Testis (tissue), 5 donors: ENCODE measurements around the gene CCDC154. TPM values are rescaled to one million over a fixed set of nuclear protein-coding genes. Genes with fewer than 3 reads are reported as not detected.

Experiments
- DNase-seq: peaks from one replicate; pipeline ENCODE4 v3.0.0-alpha.2; 2019
- H3K27ac ChIP-seq, 2 donors: fragments of 200-600 bp; sonication (generic); one replicate each; pipeline ENCODE4 v1.5.1; 2019
- H3K27me3 ChIP-seq: fragments of 200-600 bp; sonication (generic); one replicate; pipeline ENCODE4 v1.5.1; 2019
- H3K36me3 ChIP-seq: fragments of 200-600 bp; sonication (generic); one replicate; pipeline ENCODE4 v1.5.1; 2017; ENCODE audit warnings: low read depth; ENCODE audit errors: missing control alignments
- H3K4me1 ChIP-seq: fragments of 200-600 bp; sonication (generic); one replicate; pipeline ENCODE4 v1.5.1; 2019
- H3K4me3 ChIP-seq, 2 donors: fragments of 200-600 bp; sonication (generic); one replicate each; pipeline ENCODE4 v1.5.1; 2017 to 2019
- H3K9me3 ChIP-seq: fragments of 200-600 bp; sonication (generic); one replicate; pipeline ENCODE4 v1.5.1; 2017
- CTCF ChIP-seq, 3 experiments: fragments of 450-650 bp in 2 of 3; fragments of 200-600 bp in 1 of 3; sonication (generic) in 1 of 3; IDR thresholded peaks; one replicate each; pipeline ENCODE4 v1.5.1; 2016 to 2019; ENCODE audit warnings: antibody characterized with exemption in 3 of 3, mild to moderate bottlenecking in 2 of 3, moderate library complexity in 1 of 3
- POLR2A ChIP-seq: fragments of 450-650 bp; IDR thresholded peaks from one replicate; pipeline ENCODE4 v1.6.1; 2017; ENCODE audit warnings: antibody characterized with exemption, mild to moderate bottlenecking, moderate library complexity
- WGBS, 2 donors: methylation state at CpG; one replicate each; pipeline ENCODE4 v1.1.5; 2018; 5-methylcytosine and 5-hydroxymethylcytosine counted together
- intact Hi-C: fragments of 100-400 bp; cut with DNase I; formaldehyde crosslinking; loops from one replicate; pipeline ENCODE4 v1.15.1; 2023; ENCODE audit warnings: low total_unique reads
- long read RNA-seq, 2 donors: transcript quantifications; one replicate each; lab custom pipeline, GENCODE V29; 2026
- polyA plus RNA-seq: library from polyadenylated mRNA; stranded (reverse); fragments of 350-450 nt; fragmentation: Illumina TruSeq; extraction: RNeasy Lipid Tissue Mini Kit (QIAGEN cat#74804); gene quantifications from one replicate; pipeline ENCODE4 v1.2.3, GENCODE V29; 2014; ENCODE audit warnings: low read depth, low replicate concordance; ENCODE audit not compliant: insufficient read depth
- total RNA-seq, 2 donors: library from RNA; depleted of rRNA; stranded (reverse); fragments of >200 nt; gene quantifications; one replicate each; pipeline ENCODE4 v1.2.3, GENCODE V29; 2016

CCDC154 gene
- 10 to 100 TPM in 1 of 2 donors, 1 to 10 TPM in 1; 7.6 to 18.0 TPM for total RNA-seq
- polyA plus RNA-seq = 14.8 TPM
- long read RNA-seq, donor 1 = 0 reads
- long read RNA-seq, donor 2 = 0 reads

- 79 to 84% methylated on average over 5 to 27 of the region's 27 CpGs for WGBS, 2 donors
These were observed at the start of gene CCDC154 for GRCh38 chr16:1443980-1444729. CCDC154 (minus strand) TSS chr16:1444556; CDS start chr16:1444322, 234 bp downstream.

GRCh38 chr16:1493746-1494094 lies 49.4 kb upstream of the CCDC154 start:
- Histone ChIP-seq H3K27me3 (no peaks in the 10 kb centered on the region), H3K4me1 (peaks cover 15% of the 10 kb centered on the region), H3K4me3 (peak overlapping the region; percentile 69 to 91), H3K9me3 (no peaks in the 10 kb centered on the region), H3K27ac (peak overlapping the region; percentile 80 to 82), H3K36me3 (no peaks in the 10 kb centered on the region)
- no peak for TF ChIP-seq CTCF (IDR thresholded peaks at IDR 0.05)
- no peak for TF ChIP-seq POLR2A
- no peak for DNase-seq
- intact Hi-C loops = loop anchor here (5.0 kb wide), 1 partner anchor 119 kb away; the partner anchor contains the start of genes CRAMP1 and IFT140
- 0 to 1% methylated on average over 23 to 30 of the region's 30 CpGs for WGBS, 2 donors

More at GRCh38 chr16:1443980-1444729, at the start of gene CCDC154:
- DNase-seq = no peak
- no peak for TF ChIP-seq CTCF (IDR thresholded peaks at IDR 0.05)
- no peak for TF ChIP-seq POLR2A
- Histone ChIP-seq H3K27me3 (no peaks in the 10 kb centered on the region), H3K36me3 (no peaks in the 10 kb centered on the region), H3K4me1 (no peaks in the 10 kb centered on the region), H3K4me3 (no peak within 1 kb of the TSS), H3K9me3 (no peaks in the 10 kb centered on the region), H3K27ac (no peak within 1 kb of the TSS)
- intact Hi-C loops = no loop called here

GRCh38 chr16:1492923-1493745 lies 48.8 kb upstream of the CCDC154 start, which contains the start of gene TELO2:
TELO2 (plus strand) TSS chr16:1493360; CDS start chr16:1494282, 922 bp downstream.
- WGBS, 2 donors = 1 to 3% methylated on average over 25 to 47 of the region's 89 CpGs
- intact Hi-C loops = loop anchor here (5.0 kb wide), 1 partner anchor 119 kb away; the partner anchor contains the start of genes CRAMP1 and IFT140
- peak within 1 kb of the TSS; percentile 69 to 91 for H3K4me3 ChIP-seq
- H3K27ac ChIP-seq = peak within 1 kb of the TSS; percentile 80 to 82
- TF ChIP-seq CTCF (IDR thresholded peaks at IDR 0.05) (peak in 1 of 3 experiments; percentile 21), POLR2A (no peak)
- no peaks in the 10 kb centered on the region for H3K27me3 ChIP-seq
- H3K36me3 ChIP-seq = no peaks in the 10 kb centered on the region
- DNase-seq = peak; percentile 84
- peaks cover 15% of the 10 kb centered on the region for H3K4me1 ChIP-seq
- H3K9me3 ChIP-seq = no peaks in the 10 kb centered on the region

GRCh38 chr16:1492082-1492922 lies 47.9 kb upstream of the CCDC154 start:
- intact Hi-C loops = loop anchor here (5.0 kb wide), 1 partner anchor 120 kb away; the partner anchor contains the start of genes CRAMP1 and IFT140
- H3K4me1 ChIP-seq = peaks cover 15% of the 10 kb centered on the region
- H3K27ac ChIP-seq = peak overlapping the region; percentile 80 to 82
- H3K27me3 ChIP-seq = no peaks in the 10 kb centered on the region
- TF ChIP-seq POLR2A (no peak), CTCF (IDR thresholded peaks at IDR 0.05) (no peak)
- 78 to 81% methylated on average over 23 of the region's 23 CpGs for WGBS, 2 donors
- peak overlapping the region; percentile 69 to 91 for H3K4me3 ChIP-seq
- H3K36me3 ChIP-seq = no peaks in the 10 kb centered on the region
- no peaks in the 10 kb centered on the region for H3K9me3 ChIP-seq
- no peak for DNase-seq
